ACHN (cell line): ENCODE results near the gene POGLUT2.
A peak's percentile ranks its signal among the peaks of the same experiment; 100 is the strongest.

ENCODE experiments used
- DNase-seq: peaks from one replicate; pipeline ENCODE4 v3.0.0-alpha.2; 2015
- in situ Hi-C: cut with HindIII; loops from 2 replicates; pipeline ENCODE4 v1.10.0; 2017; ENCODE audit warnings: low sequenced_read_pairs, low pct_ligation_motif_present, low pct_unique_long_range_greater_than_20kb

POGLUT2 gene

GRCh38 chr13:102798581-102799425 is at the start of gene POGLUT2, which contains the start of gene BIVM:
Gene POGLUT2 (minus strand): TSS chr13:102798976. CDS start chr13:102798670, 306 bp downstream.
Gene BIVM (plus strand): TSS chr13:102799119. CDS start chr13:102807268, 8,149 bp downstream.
- DNase-seq, result peak; percentile 92
- in situ Hi-C loops, result no loop called here

DNA sequence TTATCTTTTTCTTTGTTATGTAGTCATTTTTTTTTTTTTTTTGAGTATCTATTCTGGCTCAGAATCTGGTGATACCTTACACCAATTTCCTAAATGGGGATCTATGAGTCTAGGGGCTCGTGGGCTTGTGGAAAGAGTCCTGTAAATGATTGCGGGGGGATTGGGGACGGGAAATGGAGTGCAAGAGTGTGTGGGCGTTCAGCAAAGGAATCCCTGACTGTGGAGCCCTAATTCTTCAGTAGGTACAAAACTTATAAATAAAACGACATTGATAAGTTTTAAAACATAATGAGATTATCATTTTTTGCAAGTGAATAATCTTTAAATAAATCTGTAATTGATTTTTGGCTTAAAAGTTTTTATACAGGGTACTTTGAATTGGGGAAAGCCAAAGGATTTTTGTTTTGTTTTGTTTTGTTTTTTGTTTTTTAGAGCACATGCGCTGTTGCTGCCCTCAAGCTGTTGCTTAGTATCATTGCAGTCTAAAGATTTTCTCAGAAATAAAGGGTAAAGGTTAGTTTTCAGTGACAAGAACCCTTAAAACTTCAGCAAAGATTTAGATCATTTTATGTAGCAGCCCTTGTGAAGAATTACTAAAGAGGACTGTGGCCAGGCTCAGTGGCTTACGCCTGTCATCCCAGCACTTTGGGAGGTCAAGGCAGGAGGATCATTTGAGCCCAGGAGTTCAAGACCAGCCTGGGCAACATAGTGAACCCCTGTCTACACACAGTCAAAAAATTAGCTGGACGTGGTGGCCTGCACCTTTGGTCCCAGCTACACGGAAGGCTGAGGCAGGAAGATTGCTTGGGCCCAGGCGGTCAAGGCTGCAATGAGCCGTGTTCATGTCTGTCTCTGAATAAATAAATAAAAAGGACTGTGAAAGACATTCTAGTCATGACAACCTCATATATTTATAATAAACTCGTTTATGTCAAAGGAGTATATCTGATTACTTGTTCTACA is 48.8 kb upstream of the POGLUT2 start:
- in situ Hi-C loops, result no loop called here
- peak; percentile 47 for DNase-seq

- DNase-seq, result peak; percentile 31
- in situ Hi-C loops, result no loop called here
Measured at GRCh38 chr13:102846261-102847015, 47.7 kb upstream of the POGLUT2 start.

- in situ Hi-C loops, result no loop called here
- peak; percentile 94 for DNase-seq
Measured at GRCh38 chr13:102845630-102846260, 47.0 kb upstream of the POGLUT2 start, which contains the start of gene ERCC5. Gene ERCC5 (plus strand): TSS chr13:102846032. CDS start chr13:102846267, 235 bp downstream.

DNA sequence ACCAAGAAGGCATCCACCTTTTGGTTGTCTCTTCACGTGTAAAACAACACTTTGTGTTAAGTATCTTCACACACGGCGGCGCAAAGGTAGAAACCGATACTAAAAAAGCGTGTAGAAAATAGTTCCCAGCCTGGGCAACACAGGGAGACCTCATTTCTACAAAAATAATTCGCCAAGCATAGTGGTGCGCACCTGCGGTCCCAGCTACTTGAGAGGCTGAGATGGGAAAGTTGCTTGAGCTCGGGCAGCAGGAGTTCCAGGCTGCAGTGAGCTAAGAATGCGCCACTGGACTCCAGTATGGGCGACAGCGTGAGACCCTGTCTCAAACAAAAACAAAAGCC is 46.5 kb upstream of the POGLUT2 start:
- in situ Hi-C loops, result no loop called here

GRCh38 chr13:102839462-102839861 is 40.7 kb upstream of the POGLUT2 start:
- in situ Hi-C loops, result no loop called here
- DNase-seq, result no peak

More for the DNA sequence above, 46.5 kb upstream of the POGLUT2 start:
- no peak for DNase-seq

- DNase-seq, result no peak
- in situ Hi-C loops, result no loop called here
Measured at GRCh38 chr13:102838982-102839381, 40.2 kb upstream of the POGLUT2 start.

GRCh38 chr13:102838273-102838672 is 39.5 kb upstream of the POGLUT2 start:
- no peak for DNase-seq
- in situ Hi-C loops, result no loop called here

- no peak for DNase-seq
- in situ Hi-C loops, result no loop called here
Measured at GRCh38 chr13:102836471-102836870, 37.7 kb upstream of the POGLUT2 start.

GRCh38 chr13:102830646-102831045 is 31.9 kb upstream of the POGLUT2 start:
- in situ Hi-C loops, result no loop called here
- DNase-seq, result no peak

GRCh38 chr13:102825921-102826706 is 27.3 kb upstream of the POGLUT2 start:
- in situ Hi-C loops, result no loop called here
- peak; percentile 88 for DNase-seq

- no peak for DNase-seq
- in situ Hi-C loops, result no loop called here
Measured at GRCh38 chr13:102825400-102825799, 26.6 kb upstream of the POGLUT2 start.

DNA sequence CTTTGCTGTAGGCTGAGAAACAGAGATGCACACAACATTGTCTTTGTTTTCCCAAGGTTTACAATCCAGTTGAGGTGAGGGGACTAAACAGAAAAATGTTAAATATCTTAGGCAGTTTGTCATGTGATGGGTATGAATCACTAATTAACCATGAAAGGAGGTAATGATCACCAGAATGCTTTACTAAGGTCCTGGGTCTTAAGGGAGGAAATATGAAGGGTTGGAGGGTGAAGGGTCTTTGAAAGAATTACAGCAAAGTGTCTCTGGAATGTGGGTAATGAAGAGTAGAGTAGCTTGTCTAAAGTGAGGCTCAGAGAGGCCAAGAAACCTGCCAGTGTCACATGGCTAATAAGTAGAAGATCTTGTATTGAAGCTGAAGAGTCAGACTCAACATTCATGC is 19.1 kb upstream of the POGLUT2 start:
- in situ Hi-C loops, result no loop called here
- DNase-seq, result peak; percentile 94

DNA sequence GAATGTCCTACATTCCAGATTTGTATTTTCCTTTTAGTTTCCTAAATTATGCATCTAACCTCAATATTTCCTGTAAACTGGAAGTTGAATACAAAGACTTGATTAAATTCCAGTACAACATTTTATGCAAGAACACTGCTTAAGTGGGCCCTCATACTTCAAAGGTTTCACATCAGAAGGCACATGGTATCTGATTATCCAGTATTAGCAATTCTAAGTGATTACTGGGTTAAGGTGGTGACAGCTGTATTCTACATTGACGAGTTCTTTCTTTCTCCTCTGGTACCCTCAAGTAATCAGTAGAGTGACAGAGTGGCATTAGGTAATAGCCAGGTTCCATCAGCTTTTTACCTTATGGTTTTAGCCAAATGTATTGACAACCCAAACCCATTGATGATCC is 18.5 kb upstream of the POGLUT2 start:
- in situ Hi-C loops, result no loop called here
- no peak for DNase-seq

- in situ Hi-C loops, result no loop called here
- peak; percentile 79 for DNase-seq
Measured at GRCh38 chr13:102816708-102817107, 17.9 kb upstream of the POGLUT2 start.

DNA sequence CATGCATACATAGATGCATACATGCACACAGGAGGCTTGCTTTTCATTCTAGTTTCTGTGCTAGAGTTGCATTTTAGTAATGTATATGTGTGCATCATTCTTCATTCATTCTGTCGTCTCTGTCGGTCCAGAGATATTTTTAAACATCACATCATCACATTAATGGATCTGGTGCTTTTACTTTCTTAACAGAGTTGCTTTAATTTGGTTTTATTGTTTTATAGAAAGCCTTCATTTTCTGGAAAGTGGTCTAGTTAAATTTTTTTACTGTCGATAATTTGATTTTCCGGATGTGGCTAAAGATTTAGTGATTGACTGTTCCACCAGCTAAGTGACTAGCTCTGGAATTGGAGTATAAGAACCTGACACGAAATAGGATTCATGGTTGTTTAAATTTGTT is 17.0 kb upstream of the POGLUT2 start:
- DNase-seq, result no peak
- in situ Hi-C loops, result no loop called here

GRCh38 chr13:102814793-102815192 is 16.0 kb upstream of the POGLUT2 start:
- in situ Hi-C loops, result no loop called here
- DNase-seq, result no peak
